Adrenal gland (tissue), 12 donors: ENCODE measurements around the gene FYB1. TPM values are rescaled to one million over a fixed set of nuclear protein-coding genes. Genes with fewer than 3 reads are reported as not detected.

Experiments used
- DNase-seq, 7 donors: peaks; one replicate each; pipeline ENCODE4 v3.0.0-alpha.2; 2019 to 2020
- H3K27ac ChIP-seq, 5 donors: fragments of 200-600 bp; sonication (generic) in 4 of 5; 1 replicate in 3 of 5; 2 replicates in 2 of 5; pipeline versions ENCODE4 v1.5.1 to v1.8.0; 2016 to 2020; ENCODE audit warnings: mild to moderate bottlenecking in 1 of 5
- H3K27me3 ChIP-seq: fragments of 200-600 bp; 2 replicates; pipeline ENCODE4 v1.8.0; 2021
- H3K36me3 ChIP-seq, 2 donors: fragments of 200-600 bp; replicated peaks in 1 of 2; 1 replicate in 1 of 2; 2 replicates in 1 of 2; pipeline versions ENCODE4 v1.5.1 to v1.8.0; 2018 to 2022
- H3K4me1 ChIP-seq, 2 donors: fragments of 200-600 bp; replicated peaks in 1 of 2; 1 replicate in 1 of 2; 2 replicates in 1 of 2; pipeline versions ENCODE4 v1.5.1 to v1.8.0; 2018 to 2021
- H3K4me3 ChIP-seq, 4 donors: fragments of 200-600 bp; sonication (generic) in 3 of 4; one replicate each; pipeline ENCODE4 v1.5.1; 2016 to 2018
- H3K9me3 ChIP-seq, 3 donors: fragments of 200-600 bp; sonication (generic) in 1 of 3; replicated peaks in 1 of 3; 1 replicate in 2 of 3; 2 replicates in 1 of 3; pipeline versions ENCODE4 v1.5.1 to v1.8.0; 2016 to 2021
- CTCF ChIP-seq, 6 experiments: fragments of 450-650 bp in 4 of 6; fragments of 200-600 bp in 2 of 6; sonication (generic) in 1 of 6; IDR thresholded peaks; 1 replicate in 5 of 6; 2 replicates in 1 of 6; pipeline versions ENCODE4 v1.5.1 to v1.8.0; 2016 to 2021; ENCODE audit warnings: antibody characterized with exemption in 6 of 6, mild to moderate bottlenecking in 2 of 6, moderate library complexity in 1 of 6
- POLR2A ChIP-seq, 2 donors: fragments of 450-650 bp; IDR thresholded peaks; one replicate each; pipeline ENCODE4 v1.6.1; 2017; ENCODE audit warnings: antibody characterized with exemption in 2 of 2, mild to moderate bottlenecking in 2 of 2, moderate library complexity in 1 of 2
- WGBS, 4 donors: extraction: QIAGEN DNeasy Blood & Tissue Kit in 2 of 4; methylation state at CpG; one replicate each; pipeline versions ENCODE4 v1.1.5 to v1.1.7; 2013 to 2017; 5-methylcytosine and 5-hydroxymethylcytosine counted together
- intact Hi-C, 2 donors: fragments of 100-400 bp; cut with DNase I; formaldehyde crosslinking; loops; one replicate each; pipeline versions ENCODE4 v1.14.1 to v1.15.0; 2022 to 2023
- polyA plus RNA-seq, 3 donors: library from polyadenylated mRNA; stranded (reverse); fragments of 200-250 nt in 2 of 3; fragments of 350-450 nt in 1 of 3; fragmentation: Illumina TruSeq in 1 of 3; extraction: RNeasy Lipid Tissue Mini Kit (QIAGEN cat#74804) in 1 of 3; gene quantifications; one replicate each; pipeline ENCODE4 v1.2.3, GENCODE V29; 2013 to 2014
- total RNA-seq, 9 donors: library from RNA; depleted of rRNA in 4 of 9; stranded (reverse); fragments of >200 nt in 4 of 9; fragments of 120-200 nt in 1 of 9; fragmentation: NEBNext Ultra II Directional in 1 of 9; extraction: Animal tissue kit (Norgen Biotek cat#: 25700) in 1 of 9; gene quantifications; one replicate each; pipeline versions ENCODE4 v1.1.0 to v1.2.4, GENCODE V29; 2013 to 2023
- donor health status: healthy with polysubstance abuse.
- donor health status: Bipolar disorder and iron deficiency.
- donor health status: DM: yes; HTN: yes; CAD: no.
- donor health status: DM: no; HTN: no; CAD: no.
- donor health status: DM: no; HTN: no; CAD: no.
- donor health status: DM: yes; HTN: yes; CAD: no.

The FYB1 gene
- total and polyA plus RNA-seq, 12 donors: 1.6 to 29.8 (median 13.6) TPM

DNA sequence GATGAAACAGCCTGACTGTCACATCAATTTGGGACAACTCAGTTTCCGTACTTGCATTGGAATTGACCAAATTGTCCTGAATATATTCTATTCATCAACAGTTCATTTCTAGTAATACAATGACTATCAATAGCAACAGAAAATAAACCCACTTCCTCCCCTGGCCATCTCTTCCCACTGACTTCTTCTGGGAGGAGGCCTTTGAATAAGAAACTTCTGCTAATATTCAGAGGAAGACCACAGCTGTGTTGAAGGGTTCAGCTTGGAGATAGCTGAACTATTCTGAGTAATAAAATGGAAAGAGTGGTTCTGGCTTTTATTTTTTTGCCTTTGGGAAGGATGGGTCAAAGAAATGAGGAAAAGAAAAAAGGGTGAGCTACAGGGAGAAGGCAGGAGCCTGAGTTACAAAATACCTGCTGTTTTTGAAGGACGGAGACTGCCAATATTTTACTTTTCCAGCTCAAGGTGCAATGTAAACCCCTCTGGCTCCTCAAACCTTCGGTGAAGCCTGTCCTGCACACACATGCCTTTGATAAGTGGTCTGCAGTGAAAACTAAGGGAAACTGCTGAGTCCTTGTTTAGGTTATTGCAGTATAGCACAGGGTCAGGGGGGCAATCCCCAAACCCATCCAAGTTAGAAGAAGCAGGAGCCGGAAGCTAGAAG lies 29.9 kb downstream of the FYB1 start:
- Histone ChIP-seq H3K36me3 (no peaks in the 10 kb centered on the region), H3K4me3 (no peak overlapping the region), H3K4me1 (no peaks in the 10 kb centered on the region), H3K27ac (no peak overlapping the region), H3K27me3 (no peaks in the 10 kb centered on the region), H3K9me3 (no peaks in the 10 kb centered on the region)
- DNase-seq: no peak
- no peak for TF ChIP-seq CTCF (IDR thresholded peaks at IDR 0.05)
- TF ChIP-seq POLR2A (IDR thresholded peaks at IDR 0.05): no peak
- WGBS, 4 donors: 59 to 75% (median 66%) methylated on average over 4 of the region's 4 CpGs
- intact Hi-C loops: no loop called here

GRCh38 chr5:39187831-39188731 lies 31.3 kb downstream of the FYB1 start:
- intact Hi-C loops: no loop called here
- Histone ChIP-seq H3K27ac (no peak overlapping the region), H3K9me3 (no peaks in the 10 kb centered on the region), H3K27me3 (no peaks in the 10 kb centered on the region), H3K36me3 (no peaks in the 10 kb centered on the region), H3K4me1 (no peaks in the 10 kb centered on the region), H3K4me3 (no peak overlapping the region)
- no peak for DNase-seq
- 80 to 87% (median 83%) methylated on average over 13 of the region's 13 CpGs for WGBS, 4 donors
- TF ChIP-seq CTCF (IDR thresholded peaks at IDR 0.05) (no peak), POLR2A (IDR thresholded peaks at IDR 0.05) (no peak)

- Histone ChIP-seq H3K9me3 (no peaks in the 10 kb centered on the region), H3K27ac (no peak overlapping the region), H3K36me3 (no peaks in the 10 kb centered on the region), H3K4me1 (no peaks in the 10 kb centered on the region), H3K4me3 (no peak overlapping the region), H3K27me3 (no peaks in the 10 kb centered on the region)
- intact Hi-C loops: no loop called here
- no peak for DNase-seq
- no peak for TF ChIP-seq POLR2A (IDR thresholded peaks at IDR 0.05)
- TF ChIP-seq CTCF (IDR thresholded peaks at IDR 0.05): no peak
- 72 to 87% (median 82%) methylated on average over 7 of the region's 7 CpGs for WGBS, 4 donors
Measured at GRCh38 chr5:39186722-39187539, 32.4 kb downstream of the FYB1 start.

GRCh38 chr5:39186289-39186688 lies 33.1 kb downstream of the FYB1 start:
- Histone ChIP-seq H3K36me3 (no peaks in the 10 kb centered on the region), H3K9me3 (no peaks in the 10 kb centered on the region), H3K27ac (no peak overlapping the region), H3K4me1 (no peaks in the 10 kb centered on the region), H3K27me3 (no peaks in the 10 kb centered on the region), H3K4me3 (no peak overlapping the region)
- DNase-seq: no peak
- TF ChIP-seq POLR2A (IDR thresholded peaks at IDR 0.05) (no peak), CTCF (IDR thresholded peaks at IDR 0.05) (no peak)
- 93 to 97% (median 96%) methylated on average over 2 of the region's 2 CpGs for WGBS, 4 donors
- intact Hi-C loops: no loop called here
